ENCODE measurements around the gene FAM237A. TPM values are rescaled to one million over a fixed set of nuclear protein-coding genes. Genes with fewer than 3 reads are reported as not detected.

The FAM237A gene
- total and polyA plus RNA-seq, 8 donors: not detected

- 38 to 53% methylated on average over 3 of the region's 3 CpGs for WGBS, 2 donors
- FAIRE-seq (no peak), DNase-seq (no peak), ATAC-seq (no peak)
- Histone ChIP-seq H3K9me3 (no peaks in the 10 kb centered on the region), H3K4me1 (no peaks in the 10 kb centered on the region), H3K27ac (no peak overlapping the region), H3K36me3 (no peaks in the 10 kb centered on the region), H3K4me3 (no peak overlapping the region), H3K27me3 (no peaks in the 10 kb centered on the region)
- intact Hi-C loops (cut with DNase I): no loop called here
- no peak for TF ChIP-seq CTCF (IDR thresholded peaks at IDR 0.05)
Observed at GRCh38 chr2:206611736-206612135, 30.6 kb upstream of the FAM237A start.

GRCh38 chr2:206614811-206615210 lies 27.5 kb upstream of the FAM237A start:
- H3K4me1 ChIP-seq: no peaks in the 10 kb centered on the region
- TF ChIP-seq CTCF (IDR thresholded peaks at IDR 0.05): no peak
- no peak overlapping the region for H3K27ac ChIP-seq
- intact Hi-C loops (cut with DNase I): no loop called here
- 60 to 66% methylated on average over 6 of the region's 6 CpGs for WGBS, 2 donors
- no peak overlapping the region for H3K4me3 ChIP-seq
- DNase-seq (no peak), ATAC-seq (no peak), FAIRE-seq (no peak)
- no peaks in the 10 kb centered on the region for H3K9me3 ChIP-seq
- no peaks in the 10 kb centered on the region for H3K27me3 ChIP-seq
- H3K36me3 ChIP-seq: no peaks in the 10 kb centered on the region

GRCh38 chr2:206615417-206616089 lies 26.7 kb upstream of the FAM237A start:
- Histone ChIP-seq H3K27me3 (no peaks in the 10 kb centered on the region), H3K27ac (no peak overlapping the region), H3K4me3 (no peak overlapping the region), H3K9me3 (no peaks in the 10 kb centered on the region), H3K36me3 (no peaks in the 10 kb centered on the region), H3K4me1 (no peaks in the 10 kb centered on the region)
- FAIRE-seq: no peak
- TF ChIP-seq CTCF (IDR thresholded peaks at IDR 0.05): no peak
- DNase-seq: no peak
- ATAC-seq: no peak
- 69 to 83% methylated on average over 7 of the region's 7 CpGs for WGBS, 2 donors
- intact Hi-C loops (cut with DNase I): no loop called here

- no peaks in the 10 kb centered on the region for H3K4me1 ChIP-seq
- H3K36me3 ChIP-seq: no peaks in the 10 kb centered on the region
- H3K4me3 ChIP-seq: no peak overlapping the region
- ATAC-seq (no peak), FAIRE-seq (no peak), DNase-seq (no peak)
- no peaks in the 10 kb centered on the region for H3K27me3 ChIP-seq
- TF ChIP-seq CTCF (IDR thresholded peaks at IDR 0.05): no peak
- no peaks in the 10 kb centered on the region for H3K9me3 ChIP-seq
- no peak overlapping the region for H3K27ac ChIP-seq
- WGBS, 2 donors: 25 to 43% methylated on average over 2 of the region's 2 CpGs
- intact Hi-C loops (cut with DNase I): no loop called here
Observed at GRCh38 chr2:206616151-206616550, 26.1 kb upstream of the FAM237A start.

- FAIRE-seq (no peak), ATAC-seq (no peak), DNase-seq (no peak)
- H3K4me3 ChIP-seq: no peak overlapping the region
- H3K4me1 ChIP-seq: no peaks in the 10 kb centered on the region
- H3K27ac ChIP-seq: no peak overlapping the region
- H3K36me3 ChIP-seq: no peaks in the 10 kb centered on the region
- 67 to 75% methylated on average over 3 of the region's 3 CpGs for WGBS, 2 donors
- H3K9me3 ChIP-seq: no peaks in the 10 kb centered on the region
- no peaks in the 10 kb centered on the region for H3K27me3 ChIP-seq
- no peak for TF ChIP-seq CTCF (IDR thresholded peaks at IDR 0.05)
- intact Hi-C loops (cut with DNase I): no loop called here
Observed at GRCh38 chr2:206619011-206619410, 23.3 kb upstream of the FAM237A start.

Data from pancreas (tissue), 10 donors.